GM12873 (cell line): ENCODE measurements around the gene ESRRG.

Experiments
- TF ChIP-seq, protein P1 (sequence below): IDR thresholded peaks from 2 replicates; pipeline ENCODE4 v1.5.1; 2012; ENCODE audit warnings: low read depth, mild to moderate bottlenecking, moderate library complexity, low read length, control low read depth; ENCODE audit not compliant: insufficient read depth; ENCODE audit errors: missing control alignments

The ESRRG gene

DNA sequence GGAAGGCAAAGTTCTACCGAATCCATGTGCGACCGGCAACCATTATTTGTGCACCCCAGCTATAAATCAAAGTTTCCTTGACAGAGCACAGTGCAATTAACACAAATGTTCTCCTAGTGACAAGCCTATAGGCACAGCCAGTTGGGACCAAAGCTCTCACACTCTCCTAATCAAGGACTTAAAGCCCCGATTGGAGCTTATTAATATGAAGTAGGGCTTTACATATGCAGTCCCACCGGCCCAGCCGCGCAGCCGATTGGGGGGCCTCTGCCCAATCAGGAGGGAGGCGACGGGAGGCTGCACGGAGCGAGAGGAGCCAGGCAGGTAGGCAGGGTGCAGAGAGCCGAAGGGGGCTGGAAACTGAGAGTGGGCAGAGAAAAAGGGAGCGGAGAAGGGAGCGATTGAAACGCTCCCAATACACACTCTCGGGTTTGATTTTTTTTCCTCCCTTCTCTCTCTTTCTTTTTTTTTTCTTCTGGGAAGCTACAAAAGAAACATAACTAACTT is at the start of gene ESRRG:
ESRRG (minus strand) TSS at position 156 of the 507 bp plus-strand sequence; CDS start at position 26, 130 bp downstream.
- TF ChIP-seq, protein P1, sequence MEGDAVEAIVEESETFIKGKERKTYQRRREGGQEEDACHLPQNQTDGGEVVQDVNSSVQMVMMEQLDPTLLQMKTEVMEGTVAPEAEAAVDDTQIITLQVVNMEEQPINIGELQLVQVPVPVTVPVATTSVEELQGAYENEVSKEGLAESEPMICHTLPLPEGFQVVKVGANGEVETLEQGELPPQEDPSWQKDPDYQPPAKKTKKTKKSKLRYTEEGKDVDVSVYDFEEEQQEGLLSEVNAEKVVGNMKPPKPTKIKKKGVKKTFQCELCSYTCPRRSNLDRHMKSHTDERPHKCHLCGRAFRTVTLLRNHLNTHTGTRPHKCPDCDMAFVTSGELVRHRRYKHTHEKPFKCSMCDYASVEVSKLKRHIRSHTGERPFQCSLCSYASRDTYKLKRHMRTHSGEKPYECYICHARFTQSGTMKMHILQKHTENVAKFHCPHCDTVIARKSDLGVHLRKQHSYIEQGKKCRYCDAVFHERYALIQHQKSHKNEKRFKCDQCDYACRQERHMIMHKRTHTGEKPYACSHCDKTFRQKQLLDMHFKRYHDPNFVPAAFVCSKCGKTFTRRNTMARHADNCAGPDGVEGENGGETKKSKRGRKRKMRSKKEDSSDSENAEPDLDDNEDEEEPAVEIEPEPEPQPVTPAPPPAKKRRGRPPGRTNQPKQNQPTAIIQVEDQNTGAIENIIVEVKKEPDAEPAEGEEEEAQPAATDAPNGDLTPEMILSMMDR = no peak

DNA sequence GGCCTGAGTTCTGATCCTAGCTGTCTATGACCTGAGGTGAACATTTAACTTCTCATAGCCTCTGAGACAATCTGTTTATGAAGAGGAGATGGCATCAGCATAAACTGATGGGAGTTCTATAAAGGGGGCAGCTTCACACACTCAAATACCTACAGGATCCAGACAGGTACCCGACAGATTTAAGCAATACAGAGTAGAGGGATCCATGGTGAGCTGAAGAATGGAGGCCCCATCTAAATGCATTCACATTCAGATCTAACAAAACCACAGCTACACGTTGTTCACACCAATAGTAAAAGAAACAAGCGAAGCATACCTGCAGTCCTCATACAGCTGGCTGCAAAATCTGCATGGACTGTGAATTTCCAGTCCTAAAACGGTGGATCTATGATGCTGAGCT is 48.7 kb upstream of the ESRRG start:
- TF ChIP-seq, protein P1 = no peak

DNA sequence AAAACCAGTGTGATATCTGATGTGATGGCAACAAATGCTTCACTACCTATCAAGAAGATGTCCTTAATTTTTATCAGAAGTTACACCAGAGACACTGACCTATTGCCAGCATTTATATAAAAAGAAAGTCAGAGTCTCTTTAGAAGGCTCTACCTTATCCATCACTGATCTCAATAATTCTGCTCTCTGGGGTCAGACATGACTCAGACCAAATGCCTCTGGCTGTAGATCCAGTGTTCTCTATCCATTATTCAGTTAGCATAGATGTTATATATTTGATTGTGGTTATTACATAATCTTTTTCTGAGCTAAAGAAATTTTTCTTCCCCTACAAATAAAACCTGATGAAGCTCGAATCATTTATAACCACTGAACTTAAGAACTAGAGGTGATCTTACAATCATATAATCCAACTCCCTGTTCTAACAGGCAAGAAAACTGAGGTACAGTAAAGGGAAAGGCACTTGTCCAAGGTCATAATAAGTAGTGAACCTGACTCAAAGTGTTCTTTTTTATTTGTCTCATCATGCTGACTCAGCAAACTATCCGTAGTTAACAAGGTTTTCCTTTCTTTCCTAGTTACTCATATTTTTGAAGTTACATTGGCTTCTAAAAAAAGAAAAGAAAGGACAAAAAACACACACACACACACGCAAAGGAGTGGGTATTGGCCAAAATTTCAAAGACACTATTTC is 43.6 kb upstream of the ESRRG start:
- TF ChIP-seq, protein P1 = no peak

DNA sequence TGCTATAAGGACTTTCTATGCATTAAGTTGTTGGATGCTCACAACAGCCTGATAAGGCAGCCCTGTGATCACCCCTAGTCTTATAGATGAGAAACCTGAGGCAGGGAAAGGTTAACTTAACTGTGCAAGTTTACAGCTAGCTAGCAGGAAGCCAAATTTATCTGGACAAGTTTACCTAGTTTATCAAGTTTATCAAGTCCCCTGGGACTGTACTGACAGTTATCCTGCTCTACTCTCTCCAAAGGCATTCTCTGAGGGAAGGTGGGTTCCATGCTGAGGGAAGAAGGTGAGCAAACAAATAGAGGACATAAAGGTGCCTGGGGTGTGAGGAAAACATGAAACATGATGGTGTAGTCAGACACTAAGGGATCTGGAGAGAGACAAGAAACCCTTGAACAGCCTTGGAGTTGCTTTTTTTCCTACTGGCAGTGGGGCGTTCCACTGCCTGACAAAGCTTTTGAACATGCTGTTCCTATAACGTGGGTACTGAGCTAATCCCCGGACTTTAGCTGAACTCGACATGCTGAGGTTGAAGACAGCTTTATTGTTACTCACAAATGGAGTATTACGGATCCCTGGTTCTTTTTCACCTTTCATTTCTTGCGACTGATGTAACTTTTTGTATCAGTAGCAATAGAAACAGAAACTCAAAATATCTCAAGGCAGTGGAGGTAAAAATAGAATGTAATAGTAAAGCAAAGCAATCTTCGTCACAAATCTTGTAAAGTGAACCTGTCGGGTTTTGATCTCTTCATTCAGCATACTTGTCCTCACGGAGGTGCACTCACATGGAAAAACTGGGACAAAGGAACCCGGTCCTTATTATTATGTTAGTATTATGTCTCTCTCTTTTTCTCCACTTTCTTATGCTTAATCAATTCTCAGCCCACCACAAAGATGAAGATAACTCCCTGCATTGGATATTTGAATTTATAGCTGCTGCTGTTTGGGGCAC is 42.4 kb upstream of the ESRRG start:
- TF ChIP-seq, protein P1 = no peak

DNA sequence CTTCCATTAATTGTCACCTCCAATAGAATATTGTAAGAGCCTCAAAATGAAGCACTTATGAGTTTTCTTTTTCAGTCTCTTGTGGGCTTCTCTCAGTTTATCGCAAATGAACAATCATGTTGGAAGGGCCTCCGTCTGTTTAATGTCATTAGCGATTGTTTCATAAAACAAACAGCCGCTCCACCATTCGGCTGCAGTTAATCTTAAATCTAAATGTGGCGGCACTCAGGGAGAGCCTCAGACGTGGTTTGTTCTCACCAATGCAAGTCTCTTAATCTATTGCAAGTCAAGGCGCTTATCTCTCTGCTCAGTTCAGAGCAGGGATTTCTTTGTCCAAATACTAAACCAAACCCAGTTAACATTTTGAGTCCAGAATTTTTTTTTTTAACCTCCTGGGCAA is 34.9 kb upstream of the ESRRG start:
- TF ChIP-seq, protein P1 = no peak

DNA sequence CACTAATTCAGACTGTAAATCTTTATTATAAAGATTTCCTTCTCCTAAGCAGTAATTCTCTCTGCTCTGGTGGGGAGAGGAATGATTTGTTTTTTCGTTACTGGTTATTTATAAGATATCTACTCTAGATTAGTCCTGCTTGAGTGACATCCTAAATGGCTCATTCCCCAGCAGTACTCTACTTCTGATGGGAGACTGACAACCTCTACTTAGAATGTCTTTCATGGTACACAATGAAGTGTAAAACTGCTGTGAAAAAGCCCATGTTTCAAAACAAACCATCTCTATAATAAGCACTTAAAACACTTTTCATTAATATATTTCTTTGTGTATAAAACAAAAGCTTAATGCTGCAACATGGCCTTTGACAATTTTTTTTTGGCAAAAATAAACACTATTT is 33.9 kb upstream of the ESRRG start:
- TF ChIP-seq, protein P1 = no peak

DNA sequence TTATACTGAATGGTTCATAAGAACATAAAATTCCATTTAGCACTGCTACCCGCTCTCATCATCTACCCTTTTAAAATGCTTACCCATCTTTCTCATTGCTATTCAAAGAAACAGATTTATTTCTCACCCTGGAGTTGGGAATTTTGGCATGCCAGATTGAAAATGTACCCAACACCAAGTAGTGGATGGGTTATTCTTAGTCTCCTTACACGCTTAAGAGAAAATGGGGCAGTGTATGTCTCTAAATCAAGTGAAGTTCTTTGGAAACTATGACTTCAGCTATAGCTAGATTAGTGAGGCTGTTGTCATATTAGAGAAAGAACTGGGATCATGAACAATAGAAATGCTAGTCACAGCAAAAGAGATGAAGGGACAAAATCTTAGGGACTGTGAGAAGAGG is 27.7 kb upstream of the ESRRG start:
- TF ChIP-seq, protein P1 = no peak
